Nephron progenitor cell (in vitro differentiated cells): ENCODE results near the gene TBRG4.
"Not testable (repeated sequence)": the region's sequence is repeated elsewhere in the genome, so short reads cannot be mapped to it uniquely, and the experiment has no call there.

Source experiments
- DNase-seq: peaks from one replicate; pipeline ENCODE4 v3.0.0; 2021
- H3K27ac Mint-ChIP-seq: 2 replicates; pipeline ENCODE4 v1.8.0; 2021; ENCODE audit warnings: mild to moderate bottlenecking, moderate library complexity, mixed read lengths
- H3K27me3 Mint-ChIP-seq: 2 replicates; pipeline ENCODE4 v1.8.0; 2021; ENCODE audit warnings: mild to moderate bottlenecking, low read depth, mixed read lengths; ENCODE audit not compliant: poor library complexity
- H3K36me3 Mint-ChIP-seq: 2 replicates; pipeline ENCODE4 v1.8.0; 2021; ENCODE audit warnings: low read depth, mixed read lengths
- H3K4me1 Mint-ChIP-seq: 2 replicates; pipeline ENCODE4 v1.8.0; 2021; ENCODE audit warnings: mixed read lengths
- H3K4me3 Mint-ChIP-seq: 2 replicates; pipeline ENCODE4 v1.8.0; 2021; ENCODE audit warnings: mild to moderate bottlenecking, moderate library complexity, mixed read lengths
- H3K9me3 Mint-ChIP-seq: 2 replicates; pipeline ENCODE4 v1.8.0; 2021; ENCODE audit warnings: mild to moderate bottlenecking, moderate library complexity, mixed read lengths
- CTCF ChIP-seq: fragments of 200-600 bp; sonication (generic); IDR thresholded peaks from 2 replicates; pipeline ENCODE4 v1.5.0; 2021; ENCODE audit warnings: antibody characterized with exemption

Gene TBRG4

GRCh38 chr7:45118292-45118691, 6.8 kb upstream of the TBRG4 start:
- Mint-ChIP-seq H3K27me3 (peaks cover 63% of the 10 kb centered on the region), H3K4me3 (no peak overlapping the region), H3K4me1 (peaks cover 12% of the 10 kb centered on the region), H3K9me3 (no peaks in the 10 kb centered on the region), H3K27ac (no peak overlapping the region), H3K36me3 (no peaks in the 10 kb centered on the region)
- no peak for TF ChIP-seq CTCF
- DNase-seq, result no peak

GRCh38 chr7:45117582-45117981, 6.1 kb upstream of the TBRG4 start:
- H3K9me3 Mint-ChIP-seq, result no peaks in the 10 kb centered on the region
- DNase-seq, result no peak
- H3K4me1 Mint-ChIP-seq, result peaks cover 18% of the 10 kb centered on the region
- no peak overlapping the region for H3K4me3 Mint-ChIP-seq
- no peak overlapping the region for H3K27ac Mint-ChIP-seq
- TF ChIP-seq CTCF, result no peak
- no peaks in the 10 kb centered on the region for H3K36me3 Mint-ChIP-seq
- peaks cover 67% of the 10 kb centered on the region for H3K27me3 Mint-ChIP-seq

GRCh38 chr7:45116048-45116447, 4.6 kb upstream of the TBRG4 start:
- Mint-ChIP-seq H3K27me3 (peaks cover 64% of the 10 kb centered on the region), H3K9me3 (no peaks in the 10 kb centered on the region), H3K4me1 (peaks cover 32% of the 10 kb centered on the region), H3K4me3 (no peak overlapping the region), H3K36me3 (no peaks in the 10 kb centered on the region), H3K27ac (no peak overlapping the region)
- no peak for TF ChIP-seq CTCF
- no peak for DNase-seq

- Mint-ChIP-seq H3K4me3 (no peak overlapping the region), H3K27ac (no peak overlapping the region), H3K4me1 (peaks cover 42% of the 10 kb centered on the region), H3K36me3 (no peaks in the 10 kb centered on the region), H3K27me3 (peaks cover 56% of the 10 kb centered on the region), H3K9me3 (no peaks in the 10 kb centered on the region)
- no peak for TF ChIP-seq CTCF
- DNase-seq, result no peak
These were observed 3.4 kb upstream of the TBRG4 start for GRCh38 chr7:45114926-45115325.

GRCh38 chr7:45114257-45114656, 2.8 kb upstream of the TBRG4 start:
- peak overlapping the region; percentile 7 for H3K4me3 Mint-ChIP-seq
- peaks cover 52% of the 10 kb centered on the region for H3K27me3 Mint-ChIP-seq
- not testable (repeated sequence) for H3K9me3 Mint-ChIP-seq, H3K27ac Mint-ChIP-seq, DNase-seq, H3K36me3 Mint-ChIP-seq
- peaks cover 40% of the 10 kb centered on the region for H3K4me1 Mint-ChIP-seq

- peak overlapping the region; percentile 94 for H3K27ac Mint-ChIP-seq
These were observed 1.2 kb upstream of the TBRG4 start for GRCh38 chr7:45112648-45113047.

More at GRCh38 chr7:45112648-45113047, 1.2 kb upstream of the TBRG4 start:
- Mint-ChIP-seq H3K4me1 (peaks cover 45% of the 10 kb centered on the region), H3K9me3 (no peaks in the 10 kb centered on the region), H3K27me3 (peaks cover 44% of the 10 kb centered on the region), H3K36me3 (peaks cover 11% of the 10 kb centered on the region), H3K4me3 (peak overlapping the region; percentile 95)
- no peak for DNase-seq
- no peak for TF ChIP-seq CTCF
